CD4-positive, alpha-beta T cell (primary cell): ENCODE data around the gene CPXM1. TPM values are rescaled to one million over a fixed set of nuclear protein-coding genes. Genes with fewer than 3 reads are reported as not detected.

Experiments
- ATAC-seq: fragments of 200-7000 bp; cut with Tn5 transposase; one replicate; pipeline ENCODE4 v1.10.0; 2022; ENCODE audit warnings: mild to moderate bottlenecking; ENCODE audit not compliant: poor library complexity
- CTCF ChIA-PET: fragments of 350-600 bp; sonication (Branson Sonifier 250); formaldehyde crosslinking; loops from one replicate; lab custom pipeline; 2021; ENCODE audit warnings: antibody characterized with exemption, inconsistent platforms; lab: Charles Lee
- POLR2A ChIA-PET: fragments of 350-600 bp; sonication (Branson Sonifier 250); formaldehyde crosslinking; loops from one replicate; lab custom pipeline; 2021; ENCODE audit warnings: antibody characterized with exemption, inconsistent platforms; lab: Charles Lee
- DNase-seq, 14 experiments: peaks; one replicate each; pipeline ENCODE4 v3.0.0-alpha.2; 2013 to 2020; ENCODE audit warnings: mixed read lengths in 2 of 14
- H3K27ac ChIP-seq, 2 donors: one replicate each; pipeline versions ENCODE4 v1.5.1 to v1.7.0; 2013; ENCODE audit warnings: low read length in 2 of 2, low read depth in 1 of 2, mild to moderate bottlenecking in 1 of 2
- H3K27me3 ChIP-seq, 2 experiments: 1 replicate in 1 of 2; 2 replicates in 1 of 2; pipeline versions ENCODE4 v1.6.1 to v1.7.0; 2013; ENCODE audit warnings: low read length in 2 of 2, control low read depth in 1 of 2, mild to moderate bottlenecking in 1 of 2, moderate library complexity in 1 of 2; ENCODE audit not compliant: insufficient read depth in 2 of 2, control insufficient read depth in 1 of 2
- H3K36me3 ChIP-seq: one replicate; pipeline ENCODE4 v1.6.1; 2013; ENCODE audit warnings: low read length, control low read depth; ENCODE audit not compliant: insufficient read depth
- H3K4me1 ChIP-seq: one replicate; pipeline ENCODE4 v1.6.1; 2013; ENCODE audit warnings: low read length, control low read depth; ENCODE audit not compliant: insufficient read depth
- H3K4me3 ChIP-seq: one replicate; pipeline ENCODE4 v1.5.1; 2013; ENCODE audit warnings: mild to moderate bottlenecking, low read length, moderate library complexity
- H3K9me3 ChIP-seq, 2 experiments: 1 replicate in 1 of 2; 2 replicates in 1 of 2; pipeline versions ENCODE4 v1.6.1 to v1.7.0; 2013; ENCODE audit warnings: low read length in 2 of 2, mild to moderate bottlenecking in 2 of 2, control low read depth in 1 of 2, moderate library complexity in 1 of 2; ENCODE audit not compliant: control insufficient read depth in 1 of 2, insufficient read depth in 1 of 2
- H3K27ac Mint-ChIP-seq: one replicate; pipeline ENCODE4 v1.8.0; 2020; ENCODE audit warnings: mixed read lengths
- H3K27me3 Mint-ChIP-seq: one replicate; pipeline ENCODE4 v1.8.0; 2021; ENCODE audit warnings: mixed read lengths
- H3K36me3 Mint-ChIP-seq: one replicate; pipeline ENCODE4 v1.8.0; 2021; ENCODE audit warnings: low read depth, mixed read lengths
- H3K4me1 Mint-ChIP-seq: one replicate; pipeline ENCODE4 v1.8.0; 2021; ENCODE audit warnings: low read depth, mixed read lengths
- H3K4me3 Mint-ChIP-seq: one replicate; pipeline ENCODE4 v1.8.0; 2020; ENCODE audit warnings: mild to moderate bottlenecking, mixed read lengths
- H3K9me3 Mint-ChIP-seq: one replicate; pipeline ENCODE4 v1.8.0; 2020; ENCODE audit warnings: mixed read lengths
- intact Hi-C, 2 experiments: fragments of 100-400 bp; cut with DNase I in 1 of 2; cut with micrococcal nuclease in 1 of 2; formaldehyde crosslinking; loops; one replicate each; pipeline versions ENCODE4 v1.15.1 to v1.9.0; 2023 to 2025; cut with DNase I, micrococcal nuclease
- total RNA-seq, 174 experiments: library from RNA in 2 of 174; stranded (reverse) in 2 of 174; gene quantifications; one replicate each; pipeline ENCODE4 v1.2.3 and lab custom pipeline; 2021 to 2026
- TF ChIP-seq, protein P1 (sequence below): fragments of 200-600 bp; IDR thresholded peaks from one replicate; pipeline ENCODE4 v1.8.0; 2022; ENCODE audit warnings: antibody characterized with exemption, mild to moderate bottlenecking

The CPXM1 gene
- total RNA-seq, 2 experiments from 2014 or later = not detected

DNA sequence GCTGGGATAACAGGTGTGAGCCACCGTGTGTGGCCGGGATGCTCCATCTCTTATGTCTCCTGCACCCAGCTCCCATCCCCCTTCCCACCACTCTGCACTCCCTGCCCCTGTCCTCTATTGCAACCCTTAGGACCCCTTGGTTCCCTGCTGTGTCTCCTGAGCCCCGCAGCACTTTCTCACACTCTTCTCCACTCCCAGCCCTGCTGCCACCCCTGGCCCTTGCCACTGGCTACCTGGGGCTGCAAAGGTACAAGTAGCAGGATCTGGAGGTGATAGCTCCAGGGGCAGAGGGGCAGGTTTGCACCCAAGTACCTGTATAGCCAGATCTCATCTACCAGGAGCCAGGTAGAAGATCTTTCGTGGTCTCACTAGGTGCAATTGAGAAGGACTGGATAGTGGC, 6.6 kb upstream of the CPXM1 start:
- H3K27ac Mint-ChIP-seq = no peak overlapping the region
- H3K36me3 ChIP-seq = no peaks in the 10 kb centered on the region
- peaks cover 72% of the 10 kb centered on the region for H3K27me3 Mint-ChIP-seq
- CTCF ChIA-PET = no interaction called here
- H3K27me3 ChIP-seq = peaks cover 29 to 33% of the 10 kb centered on the region in 2 experiments
- no peak overlapping the region for H3K4me3 ChIP-seq
- peaks cover under 1% of the 10 kb centered on the region for H3K9me3 Mint-ChIP-seq
- TF ChIP-seq, protein P1, sequence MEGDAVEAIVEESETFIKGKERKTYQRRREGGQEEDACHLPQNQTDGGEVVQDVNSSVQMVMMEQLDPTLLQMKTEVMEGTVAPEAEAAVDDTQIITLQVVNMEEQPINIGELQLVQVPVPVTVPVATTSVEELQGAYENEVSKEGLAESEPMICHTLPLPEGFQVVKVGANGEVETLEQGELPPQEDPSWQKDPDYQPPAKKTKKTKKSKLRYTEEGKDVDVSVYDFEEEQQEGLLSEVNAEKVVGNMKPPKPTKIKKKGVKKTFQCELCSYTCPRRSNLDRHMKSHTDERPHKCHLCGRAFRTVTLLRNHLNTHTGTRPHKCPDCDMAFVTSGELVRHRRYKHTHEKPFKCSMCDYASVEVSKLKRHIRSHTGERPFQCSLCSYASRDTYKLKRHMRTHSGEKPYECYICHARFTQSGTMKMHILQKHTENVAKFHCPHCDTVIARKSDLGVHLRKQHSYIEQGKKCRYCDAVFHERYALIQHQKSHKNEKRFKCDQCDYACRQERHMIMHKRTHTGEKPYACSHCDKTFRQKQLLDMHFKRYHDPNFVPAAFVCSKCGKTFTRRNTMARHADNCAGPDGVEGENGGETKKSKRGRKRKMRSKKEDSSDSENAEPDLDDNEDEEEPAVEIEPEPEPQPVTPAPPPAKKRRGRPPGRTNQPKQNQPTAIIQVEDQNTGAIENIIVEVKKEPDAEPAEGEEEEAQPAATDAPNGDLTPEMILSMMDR = no peak
- intact Hi-C loops = loop anchor here in 1 of 2 experiments (10.0 kb wide), 1 partner anchor 1178 kb away; no protein-coding TSS in a partner anchor
- H3K36me3 Mint-ChIP-seq = no peaks in the 10 kb centered on the region
- H3K4me3 Mint-ChIP-seq = no peak overlapping the region
- DNase-seq = no peak
- H3K4me1 ChIP-seq = no peaks in the 10 kb centered on the region
- no peak for ATAC-seq
- no peaks in the 10 kb centered on the region for H3K4me1 Mint-ChIP-seq
- H3K9me3 ChIP-seq = peaks cover 2 to 5% of the 10 kb centered on the region in 2 experiments
- no peak overlapping the region for H3K27ac ChIP-seq
- POLR2A ChIA-PET = no interaction called here

DNA sequence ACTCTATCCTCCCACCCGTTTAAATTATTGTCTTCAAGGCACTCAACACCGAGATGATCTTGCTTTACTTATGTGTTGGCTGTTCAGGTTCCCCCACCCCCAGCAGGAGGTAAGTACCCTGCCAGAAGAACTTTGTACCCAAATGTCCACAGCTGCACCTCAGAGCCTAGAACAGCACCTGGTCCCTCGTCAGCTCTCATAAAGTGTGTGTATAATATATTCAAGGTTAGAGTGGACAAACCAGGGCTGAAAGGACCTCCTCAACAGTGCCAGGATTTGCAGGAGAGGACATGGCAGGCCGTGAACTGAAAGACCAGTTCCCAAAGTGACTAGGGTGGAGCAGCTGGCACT, 5.9 kb upstream of the CPXM1 start:
- Histone ChIP-seq H3K36me3 (no peaks in the 10 kb centered on the region), H3K27ac (no peak overlapping the region), H3K27me3 (peaks cover 34 to 38% of the 10 kb centered on the region in 2 experiments), H3K4me3 (no peak overlapping the region), H3K9me3 (peaks cover 0 to 5% of the 10 kb centered on the region in 2 experiments), H3K4me1 (peaks cover 2% of the 10 kb centered on the region)
- H3K27ac Mint-ChIP-seq = no peak overlapping the region
- ChIA-PET POLR2A (no interaction called here), CTCF (no interaction called here)
- peaks cover 71% of the 10 kb centered on the region for H3K27me3 Mint-ChIP-seq
- DNase-seq (no peak), ATAC-seq (no peak)
- no peaks in the 10 kb centered on the region for H3K9me3 Mint-ChIP-seq
- TF ChIP-seq, protein P1 = no peak
- H3K36me3 Mint-ChIP-seq = no peaks in the 10 kb centered on the region
- intact Hi-C loops = loop anchor here in 1 of 2 experiments (10.0 kb wide), 1 partner anchor 1178 kb away; no protein-coding TSS in a partner anchor
- H3K4me3 Mint-ChIP-seq = no peak overlapping the region
- H3K4me1 Mint-ChIP-seq = peaks cover 2% of the 10 kb centered on the region

DNA sequence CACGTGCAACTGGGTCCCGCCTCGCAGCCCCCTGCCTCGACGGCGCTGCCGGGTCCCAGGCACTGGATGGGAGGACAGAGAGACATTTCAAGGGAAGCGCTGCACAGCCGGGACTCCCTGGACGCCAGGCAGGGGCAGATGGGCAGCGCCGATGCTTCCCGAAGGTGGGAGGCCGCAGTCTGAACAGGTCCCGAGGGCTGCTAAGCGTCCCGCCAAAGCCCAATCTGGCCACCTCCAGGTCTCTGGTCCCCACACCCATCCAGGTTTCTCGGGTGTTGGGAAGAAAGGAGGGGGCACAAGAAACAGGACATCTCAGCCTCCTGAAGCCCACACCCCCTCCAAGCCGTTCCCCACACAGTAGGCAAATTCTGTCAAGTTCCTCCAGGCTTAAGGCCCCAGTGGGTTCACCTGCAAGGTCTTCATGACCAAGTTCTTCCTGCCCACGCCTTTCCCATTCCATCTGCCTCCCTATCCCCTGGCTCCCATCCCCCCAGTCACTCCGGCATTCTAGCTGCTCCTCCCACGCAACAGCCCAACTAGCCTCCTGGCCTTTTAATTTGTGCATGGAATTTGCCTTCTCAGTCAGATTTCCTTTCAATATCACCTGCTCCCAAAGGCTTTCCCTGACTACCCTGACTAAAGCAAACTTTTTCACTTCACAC, 5.4 kb upstream of the CPXM1 start:
- Histone ChIP-seq H3K4me3 (no peak overlapping the region), H3K4me1 (peaks cover 7% of the 10 kb centered on the region), H3K9me3 (peaks cover 0 to 5% of the 10 kb centered on the region in 2 experiments), H3K36me3 (no peaks in the 10 kb centered on the region), H3K27ac (no peak overlapping the region), H3K27me3 (peaks cover 39 to 43% of the 10 kb centered on the region in 2 experiments)
- TF ChIP-seq, protein P1 = no peak
- Mint-ChIP-seq H3K36me3 (no peaks in the 10 kb centered on the region), H3K27me3 (peaks cover 71% of the 10 kb centered on the region), H3K4me3 (no peak overlapping the region), H3K27ac (no peak overlapping the region), H3K4me1 (peaks cover 7% of the 10 kb centered on the region), H3K9me3 (no peaks in the 10 kb centered on the region)
- intact Hi-C loops = loop anchor here in 1 of 2 experiments (10.0 kb wide), 1 partner anchor 1179 kb away; no protein-coding TSS in a partner anchor
- POLR2A ChIA-PET = no interaction called here
- no peak for DNase-seq
- CTCF ChIA-PET = no interaction called here
- no peak for ATAC-seq
